Activated naive CD4-positive, alpha-beta T cell treated with anti-CD3 and anti-CD28 coated beads for 36 hours (primary cell): Measurements from ENCODE around the gene ZNF585A. TPM values are rescaled to one million over a fixed set of nuclear protein-coding genes. Genes with fewer than 3 reads are reported as not detected.
"Not testable (repeated sequence)": the region's sequence is repeated elsewhere in the genome, so short reads cannot be mapped to it uniquely, and the experiment has no call there.

Source experiments
- CTCF ChIA-PET: fragments of 350-600 bp; sonication (Branson Sonifier 250); formaldehyde crosslinking; loops from one replicate; lab custom pipeline; 2021; ENCODE audit warnings: antibody characterized with exemption; lab: Charles Lee
- DNase-seq: peaks from one replicate; pipeline ENCODE4 v3.0.0-alpha.2; 2020
- H3K27ac Mint-ChIP-seq: one replicate; pipeline ENCODE4 v1.8.0; 2021; ENCODE audit warnings: mild to moderate bottlenecking, mixed read lengths
- H3K27me3 Mint-ChIP-seq: one replicate; pipeline ENCODE4 v1.8.0; 2021; ENCODE audit warnings: low read depth, mixed read lengths
- H3K36me3 Mint-ChIP-seq: one replicate; pipeline ENCODE4 v1.8.0; 2021; ENCODE audit warnings: low read depth, mixed read lengths
- H3K4me1 Mint-ChIP-seq: one replicate; pipeline ENCODE4 v1.8.0; 2021; ENCODE audit warnings: low read depth, mixed read lengths
- H3K4me3 Mint-ChIP-seq: one replicate; pipeline ENCODE4 v1.8.0; 2021; ENCODE audit warnings: mild to moderate bottlenecking, moderate library complexity, mixed read lengths
- H3K9me3 Mint-ChIP-seq: one replicate; pipeline ENCODE4 v1.8.0; 2021; ENCODE audit warnings: mixed read lengths
- intact Hi-C: fragments of 100-400 bp; cut with micrococcal nuclease; formaldehyde crosslinking; loops from one replicate; pipeline ENCODE4 v1.15.1; 2023
- total RNA-seq, 2 experiments: library from RNA; stranded (reverse); gene quantifications; one replicate each; pipeline ENCODE4 v1.2.3, GENCODE V29; 2021

Gene ZNF585A
- total RNA-seq, 2 experiments from 2014 or later: 8.9 to 9.1 TPM

- Mint-ChIP-seq H3K27ac (no peak overlapping the region), H3K4me1 (no peaks in the 10 kb centered on the region), H3K27me3 (no peaks in the 10 kb centered on the region), H3K4me3 (no peak overlapping the region), H3K36me3 (peaks cover 61% of the 10 kb centered on the region), H3K9me3 (peaks cover 63% of the 10 kb centered on the region)
- intact Hi-C loops: no loop called here
- CTCF ChIA-PET: no interaction called here
- DNase-seq: no peak
These were observed 24.3 kb downstream of the ZNF585A start for GRCh38 chr19:37148214-37148613.

GRCh38 chr19:37136111-37136510 is 36.4 kb downstream of the ZNF585A start:
- CTCF ChIA-PET: no interaction called here
- Mint-ChIP-seq H3K27ac (no peak overlapping the region), H3K36me3 (peaks cover 48% of the 10 kb centered on the region), H3K27me3 (no peaks in the 10 kb centered on the region), H3K9me3 (peaks cover 70% of the 10 kb centered on the region), H3K4me3 (no peak overlapping the region), H3K4me1 (no peaks in the 10 kb centered on the region)
- intact Hi-C loops: no loop called here
- no peak for DNase-seq

GRCh38 chr19:37128821-37129177 is 43.7 kb downstream of the ZNF585A start:
- H3K27ac Mint-ChIP-seq: no peak overlapping the region
- peaks cover 86% of the 10 kb centered on the region for H3K9me3 Mint-ChIP-seq
- CTCF ChIA-PET: no interaction called here
- no peaks in the 10 kb centered on the region for H3K4me1 Mint-ChIP-seq
- no peaks in the 10 kb centered on the region for H3K27me3 Mint-ChIP-seq
- H3K36me3 Mint-ChIP-seq: peaks cover 89% of the 10 kb centered on the region
- no peak for DNase-seq
- intact Hi-C loops: no loop called here
- no peak overlapping the region for H3K4me3 Mint-ChIP-seq

- no peak for DNase-seq
- CTCF ChIA-PET: no interaction called here
- Mint-ChIP-seq H3K4me3 (no peak overlapping the region), H3K27ac (no peak overlapping the region), H3K9me3 (peaks cover 83% of the 10 kb centered on the region), H3K36me3 (peaks cover 84% of the 10 kb centered on the region), H3K27me3 (no peaks in the 10 kb centered on the region), H3K4me1 (no peaks in the 10 kb centered on the region)
- intact Hi-C loops: no loop called here
These were observed 44.3 kb downstream of the ZNF585A start for GRCh38 chr19:37127999-37128820.

GRCh38 chr19:37122093-37122492 is 50.4 kb downstream of the ZNF585A start:
- H3K4me1 Mint-ChIP-seq, DNase-seq, CTCF ChIA-PET, H3K4me3 Mint-ChIP-seq, H3K27ac Mint-ChIP-seq, intact Hi-C loops, H3K27me3 Mint-ChIP-seq: not testable (repeated sequence)
- Mint-ChIP-seq H3K36me3 (peaks cover 45% of the 10 kb centered on the region), H3K9me3 (peaks cover 65% of the 10 kb centered on the region)

GRCh38 chr19:37114001-37114400 is 58.5 kb downstream of the ZNF585A start:
- H3K4me1 Mint-ChIP-seq: no peaks in the 10 kb centered on the region
- H3K4me3 Mint-ChIP-seq: no peak overlapping the region
- DNase-seq: no peak
- H3K27ac Mint-ChIP-seq: no peak overlapping the region
- intact Hi-C loops: no loop called here
- no peaks in the 10 kb centered on the region for H3K27me3 Mint-ChIP-seq
- H3K36me3 Mint-ChIP-seq: peaks cover 82% of the 10 kb centered on the region
- H3K9me3 Mint-ChIP-seq: peaks cover 77% of the 10 kb centered on the region
- CTCF ChIA-PET: no interaction called here

- H3K4me3 Mint-ChIP-seq, H3K27me3 Mint-ChIP-seq, DNase-seq, H3K4me1 Mint-ChIP-seq, intact Hi-C loops, H3K27ac Mint-ChIP-seq: not testable (repeated sequence)
- Mint-ChIP-seq H3K9me3 (peaks cover 81% of the 10 kb centered on the region), H3K36me3 (peaks cover 99% of the 10 kb centered on the region)
- CTCF ChIA-PET: interaction anchor here (0.6 kb wide), 1 partner anchor 17 kb away, joined by 3 read pairs; no protein-coding TSS in a partner anchor
These were observed 60.7 kb downstream of the ZNF585A start for GRCh38 chr19:37111753-37112152.

GRCh38 chr19:37104135-37104534 is 68.4 kb downstream of the ZNF585A start:
- H3K4me1 Mint-ChIP-seq, intact Hi-C loops, H3K27ac Mint-ChIP-seq, H3K4me3 Mint-ChIP-seq, DNase-seq, CTCF ChIA-PET, H3K27me3 Mint-ChIP-seq: not testable (repeated sequence)
- Mint-ChIP-seq H3K36me3 (peaks cover 94% of the 10 kb centered on the region), H3K9me3 (peaks cover 69% of the 10 kb centered on the region)

GRCh38 chr19:37098570-37098969 is 73.9 kb downstream of the ZNF585A start:
- H3K9me3 Mint-ChIP-seq: peaks cover 58% of the 10 kb centered on the region

GRCh38 chr19:37095859-37096258 is 76.6 kb downstream of the ZNF585A start:
- H3K4me3 Mint-ChIP-seq: no peak overlapping the region
- no peaks in the 10 kb centered on the region for H3K4me1 Mint-ChIP-seq
- intact Hi-C loops: no loop called here
- no peak overlapping the region for H3K27ac Mint-ChIP-seq
- no peak for DNase-seq
- H3K36me3 Mint-ChIP-seq: peaks cover 95% of the 10 kb centered on the region
- H3K9me3 Mint-ChIP-seq: peaks cover 55% of the 10 kb centered on the region
- CTCF ChIA-PET: no interaction called here
- H3K27me3 Mint-ChIP-seq: no peaks in the 10 kb centered on the region

More at GRCh38 chr19:37098570-37098969, 73.9 kb downstream of the ZNF585A start:
- CTCF ChIA-PET: no interaction called here
- intact Hi-C loops: no loop called here
- Mint-ChIP-seq H3K4me1 (no peaks in the 10 kb centered on the region), H3K27ac (no peak overlapping the region), H3K36me3 (peaks cover 93% of the 10 kb centered on the region), H3K27me3 (no peaks in the 10 kb centered on the region), H3K4me3 (no peak overlapping the region)
- DNase-seq: no peak

Other genes with a start within 250 kb of the ZNF585A start
- gene ZNF420, start 94.3 kb downstream of the ZNF585A start, total RNA-seq: 1 to 10 TPM; 6.4 to 7.3 TPM
- gene ZNF585B, start 37.8 kb upstream of the ZNF585A start, total RNA-seq: 1 to 10 TPM; 5.5 to 6.2 TPM
- gene ZNF383, start 45.5 kb upstream of the ZNF585A start, total RNA-seq: 1 to 10 TPM; 8.4 to 9.1 TPM
- gene ZNF527, start 198.4 kb upstream of the ZNF585A start, total RNA-seq: 1 to 10 TPM; 4.3 to 5.0 TPM